ENCODE results near the gene CAMK2A. TPM values are rescaled to one million over a fixed set of nuclear protein-coding genes. Genes with fewer than 3 reads are reported as not detected.
A peak's percentile ranks its signal among the peaks of the same experiment; 100 is the strongest.

The CAMK2A gene
- total and polyA plus RNA-seq, 2 donors (not counting 1 experiment from before 2014, with no cell fraction given): 2.1 to 3.1 TPM

GRCh38 chr5:150300496-150301169 lies 11.1 kb upstream of the CAMK2A start:
- Histone ChIP-seq H3K36me3 (ENCODE audit: control insufficient read depth, insufficient read depth, low read length) (peaks cover 2% of the 10 kb centered on the region), H3K4me1 (ENCODE audit: control insufficient read depth, extremely low read depth, insufficient read depth, low read length) (peaks cover 42% of the 10 kb centered on the region), H4K20me1 (ENCODE audit: control insufficient read depth, extremely low read depth, insufficient read depth, low read length) (no peaks in the 10 kb centered on the region), H3K9me3 (ENCODE audit: control insufficient read depth, insufficient read depth, low read depth, low read length) (no peaks in the 10 kb centered on the region), H3K9ac (ENCODE audit: insufficient read depth, low read length) (no peak overlapping the region), H3K27ac (ENCODE audit: insufficient read depth, low read length) (peak overlapping the region; percentile 74), H3K27me3 (ENCODE audit: control insufficient read depth, insufficient read depth, low read length) (no peaks in the 10 kb centered on the region), H3K4me3 (replicated peaks in 1 of 4; ENCODE audit: control extremely low read depth in 1 of 4, insufficient read depth in 1 of 4, low read depth in 3 of 4, low read length in 4 of 4) (peak overlapping the region in 3 of 4 experiments; percentile 24 to 56 (median 48)), H2AFZ (ENCODE audit: low read length) (no peak overlapping the region), H3K4me2 (ENCODE audit: extremely low read depth, insufficient read depth, low read length) (peak overlapping the region; percentile 61), H3K79me2 (ENCODE audit: control insufficient read depth, insufficient read depth, low read length) (peaks cover 22% of the 10 kb centered on the region)
- TF ChIP-seq EZH2 (IDR thresholded peaks at IDR 0.05; ENCODE audit: low read length, missing control alignments): no peak
- TF ChIP-seq, protein P1, sequence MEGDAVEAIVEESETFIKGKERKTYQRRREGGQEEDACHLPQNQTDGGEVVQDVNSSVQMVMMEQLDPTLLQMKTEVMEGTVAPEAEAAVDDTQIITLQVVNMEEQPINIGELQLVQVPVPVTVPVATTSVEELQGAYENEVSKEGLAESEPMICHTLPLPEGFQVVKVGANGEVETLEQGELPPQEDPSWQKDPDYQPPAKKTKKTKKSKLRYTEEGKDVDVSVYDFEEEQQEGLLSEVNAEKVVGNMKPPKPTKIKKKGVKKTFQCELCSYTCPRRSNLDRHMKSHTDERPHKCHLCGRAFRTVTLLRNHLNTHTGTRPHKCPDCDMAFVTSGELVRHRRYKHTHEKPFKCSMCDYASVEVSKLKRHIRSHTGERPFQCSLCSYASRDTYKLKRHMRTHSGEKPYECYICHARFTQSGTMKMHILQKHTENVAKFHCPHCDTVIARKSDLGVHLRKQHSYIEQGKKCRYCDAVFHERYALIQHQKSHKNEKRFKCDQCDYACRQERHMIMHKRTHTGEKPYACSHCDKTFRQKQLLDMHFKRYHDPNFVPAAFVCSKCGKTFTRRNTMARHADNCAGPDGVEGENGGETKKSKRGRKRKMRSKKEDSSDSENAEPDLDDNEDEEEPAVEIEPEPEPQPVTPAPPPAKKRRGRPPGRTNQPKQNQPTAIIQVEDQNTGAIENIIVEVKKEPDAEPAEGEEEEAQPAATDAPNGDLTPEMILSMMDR (conservative IDR thresholded peaks at IDR 0.05 in 1 of 2, IDR thresholded peaks at IDR 0.05 in 1 of 2; ENCODE audit: low read depth in 1 of 2, low read length in 2 of 2): no peak
- no peak for DNase-seq (ENCODE audit: low read depth in 2 of 2)

DNA sequence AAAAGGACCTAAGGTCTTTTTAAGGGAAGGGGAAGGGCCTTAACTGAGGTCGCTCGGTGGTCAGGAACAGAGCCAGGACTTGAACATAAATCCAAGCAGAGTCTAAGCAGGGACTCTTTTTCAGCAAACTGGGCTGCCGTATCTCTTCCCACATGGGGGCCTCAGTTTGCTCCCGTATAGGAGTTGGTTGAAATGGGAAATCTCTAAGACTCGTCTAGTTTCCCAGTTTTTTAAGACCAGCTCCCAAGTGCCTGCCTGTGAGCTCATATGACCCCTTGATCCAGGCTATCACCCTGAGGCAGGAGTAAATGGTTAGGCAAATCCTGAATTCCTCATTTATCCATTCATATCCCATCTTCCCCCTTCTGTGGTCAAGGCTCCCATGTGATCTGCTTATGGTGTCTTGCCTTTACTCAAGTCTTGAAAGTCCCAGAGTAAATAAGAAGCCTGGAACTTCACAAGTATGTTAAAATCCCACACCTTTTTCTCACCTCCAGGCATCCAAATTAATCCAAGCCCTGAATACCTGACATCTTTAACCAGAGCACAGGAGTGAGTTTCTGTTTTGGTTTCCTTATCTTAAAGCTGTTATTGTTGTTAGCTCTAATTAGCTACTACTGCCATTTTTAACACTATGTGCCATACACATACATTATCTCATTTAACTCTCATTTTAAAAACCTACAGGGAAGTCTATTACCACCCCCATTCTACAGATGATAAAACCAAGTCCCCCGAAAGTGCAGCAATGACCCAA lies 10.2 kb upstream of the CAMK2A start:
- no peak overlapping the region for H2AFZ ChIP-seq (ENCODE audit: low read length)
- peaks cover 2% of the 10 kb centered on the region for H3K36me3 ChIP-seq (ENCODE audit: control insufficient read depth, insufficient read depth, low read length)
- H3K79me2 ChIP-seq (ENCODE audit: control insufficient read depth, insufficient read depth, low read length): peaks cover 22% of the 10 kb centered on the region
- peak overlapping the region; percentile 9 for H3K4me2 ChIP-seq (ENCODE audit: extremely low read depth, insufficient read depth, low read length)
- no peak for TF ChIP-seq EZH2 (IDR thresholded peaks at IDR 0.05; ENCODE audit: low read length, missing control alignments)
- TF ChIP-seq, protein P1 (conservative IDR thresholded peaks at IDR 0.05 in 1 of 2, IDR thresholded peaks at IDR 0.05 in 1 of 2; ENCODE audit: low read depth in 1 of 2, low read length in 2 of 2): no peak
- H3K4me3 ChIP-seq (replicated peaks in 1 of 4; ENCODE audit: control extremely low read depth in 1 of 4, insufficient read depth in 1 of 4, low read depth in 3 of 4, low read length in 4 of 4): no peak overlapping the region
- H3K9me3 ChIP-seq (ENCODE audit: control insufficient read depth, insufficient read depth, low read depth, low read length): no peaks in the 10 kb centered on the region
- peaks cover 42% of the 10 kb centered on the region for H3K4me1 ChIP-seq (ENCODE audit: control insufficient read depth, extremely low read depth, insufficient read depth, low read length)
- no peaks in the 10 kb centered on the region for H3K27me3 ChIP-seq (ENCODE audit: control insufficient read depth, insufficient read depth, low read length)
- no peak overlapping the region for H3K9ac ChIP-seq (ENCODE audit: insufficient read depth, low read length)
- no peaks in the 10 kb centered on the region for H4K20me1 ChIP-seq (ENCODE audit: control insufficient read depth, extremely low read depth, insufficient read depth, low read length)
- H3K27ac ChIP-seq (ENCODE audit: insufficient read depth, low read length): peak overlapping the region; percentile 55
- peak; percentile 42 to 76 for DNase-seq (ENCODE audit: low read depth in 2 of 2)

- no peak overlapping the region for H3K9ac ChIP-seq (ENCODE audit: insufficient read depth, low read length)
- no peak overlapping the region for H3K4me3 ChIP-seq (replicated peaks in 1 of 4; ENCODE audit: control extremely low read depth in 1 of 4, insufficient read depth in 1 of 4, low read depth in 3 of 4, low read length in 4 of 4)
- H3K79me2 ChIP-seq (ENCODE audit: control insufficient read depth, insufficient read depth, low read length): peaks cover 22% of the 10 kb centered on the region
- H2AFZ ChIP-seq (ENCODE audit: low read length): no peak overlapping the region
- H4K20me1 ChIP-seq (ENCODE audit: control insufficient read depth, extremely low read depth, insufficient read depth, low read length): no peaks in the 10 kb centered on the region
- peaks cover 37% of the 10 kb centered on the region for H3K4me1 ChIP-seq (ENCODE audit: control insufficient read depth, extremely low read depth, insufficient read depth, low read length)
- no peak overlapping the region for H3K4me2 ChIP-seq (ENCODE audit: extremely low read depth, insufficient read depth, low read length)
- peaks cover 2% of the 10 kb centered on the region for H3K36me3 ChIP-seq (ENCODE audit: control insufficient read depth, insufficient read depth, low read length)
- TF ChIP-seq EZH2 (IDR thresholded peaks at IDR 0.05; ENCODE audit: low read length, missing control alignments): no peak
- TF ChIP-seq, protein P1 (conservative IDR thresholded peaks at IDR 0.05 in 1 of 2, IDR thresholded peaks at IDR 0.05 in 1 of 2; ENCODE audit: low read depth in 1 of 2, low read length in 2 of 2): no peak
- H3K9me3 ChIP-seq (ENCODE audit: control insufficient read depth, insufficient read depth, low read depth, low read length): no peaks in the 10 kb centered on the region
- no peaks in the 10 kb centered on the region for H3K27me3 ChIP-seq (ENCODE audit: control insufficient read depth, insufficient read depth, low read length)
- peak; percentile 97 for DNase-seq (ENCODE audit: low read depth in 2 of 2)
- H3K27ac ChIP-seq (ENCODE audit: insufficient read depth, low read length): peak overlapping the region; percentile 55
These were observed 9.3 kb upstream of the CAMK2A start for GRCh38 chr5:150298701-150299451.

All from fibroblast of lung (primary cell).